Measurements from ENCODE around the gene DYRK3.

DYRK3 gene

DNA sequence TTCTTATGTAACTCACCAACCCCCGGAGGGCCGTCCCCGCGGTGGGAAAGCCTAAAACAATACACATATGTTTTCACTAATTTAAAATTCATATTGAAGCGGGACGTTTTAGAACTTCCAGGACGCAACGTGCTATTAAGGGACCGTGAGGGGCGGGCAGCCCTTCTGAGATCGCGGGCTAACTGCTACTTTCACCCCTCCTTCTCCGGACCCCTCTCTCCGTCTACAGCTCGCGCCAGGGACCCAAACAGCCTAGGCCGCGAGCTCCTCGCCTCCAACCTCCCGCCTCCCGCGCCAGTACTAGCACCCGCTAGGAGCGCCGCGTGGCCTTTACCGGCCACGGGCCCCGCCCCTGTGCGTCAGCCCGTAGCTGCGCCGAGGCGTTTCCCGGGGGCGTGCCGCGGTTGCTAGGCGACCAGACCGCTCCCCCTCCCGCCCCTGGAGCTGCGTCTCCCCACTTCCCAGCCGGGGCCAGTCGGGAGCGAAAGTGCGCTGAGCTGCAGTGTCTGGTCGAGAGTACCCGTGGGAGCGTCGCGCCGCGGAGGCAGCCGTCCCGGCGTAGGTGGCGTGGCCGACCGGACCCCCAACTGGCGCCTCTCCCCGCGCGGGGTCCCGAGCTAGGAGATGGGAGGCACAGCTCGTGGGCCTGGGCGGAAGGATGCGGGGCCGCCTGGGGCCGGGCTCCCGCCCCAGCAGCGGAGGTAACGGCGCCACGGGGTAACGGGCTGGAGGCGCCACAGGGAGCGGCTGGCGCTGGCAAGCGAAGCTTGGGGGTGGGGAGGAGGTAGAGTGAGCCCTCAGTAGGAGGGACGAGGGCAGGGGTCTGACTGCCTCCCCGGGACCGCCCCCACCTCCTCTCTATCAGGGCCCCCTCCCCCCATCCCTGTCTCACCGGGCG lies at the start of gene DYRK3:
TSS of gene DYRK3 (plus strand) at position 457 of the 898 bp plus-strand sequence. CDS start at position 625, 168 bp downstream.
- H3K4me3 ChIP-seq (ENCODE audit: low read length): peak within 1 kb of the TSS; percentile 80
- TF ChIP-seq ZNF274 (IDR thresholded peaks at IDR 0.05; ENCODE audit: low read depth, low read length): no peak

DNA sequence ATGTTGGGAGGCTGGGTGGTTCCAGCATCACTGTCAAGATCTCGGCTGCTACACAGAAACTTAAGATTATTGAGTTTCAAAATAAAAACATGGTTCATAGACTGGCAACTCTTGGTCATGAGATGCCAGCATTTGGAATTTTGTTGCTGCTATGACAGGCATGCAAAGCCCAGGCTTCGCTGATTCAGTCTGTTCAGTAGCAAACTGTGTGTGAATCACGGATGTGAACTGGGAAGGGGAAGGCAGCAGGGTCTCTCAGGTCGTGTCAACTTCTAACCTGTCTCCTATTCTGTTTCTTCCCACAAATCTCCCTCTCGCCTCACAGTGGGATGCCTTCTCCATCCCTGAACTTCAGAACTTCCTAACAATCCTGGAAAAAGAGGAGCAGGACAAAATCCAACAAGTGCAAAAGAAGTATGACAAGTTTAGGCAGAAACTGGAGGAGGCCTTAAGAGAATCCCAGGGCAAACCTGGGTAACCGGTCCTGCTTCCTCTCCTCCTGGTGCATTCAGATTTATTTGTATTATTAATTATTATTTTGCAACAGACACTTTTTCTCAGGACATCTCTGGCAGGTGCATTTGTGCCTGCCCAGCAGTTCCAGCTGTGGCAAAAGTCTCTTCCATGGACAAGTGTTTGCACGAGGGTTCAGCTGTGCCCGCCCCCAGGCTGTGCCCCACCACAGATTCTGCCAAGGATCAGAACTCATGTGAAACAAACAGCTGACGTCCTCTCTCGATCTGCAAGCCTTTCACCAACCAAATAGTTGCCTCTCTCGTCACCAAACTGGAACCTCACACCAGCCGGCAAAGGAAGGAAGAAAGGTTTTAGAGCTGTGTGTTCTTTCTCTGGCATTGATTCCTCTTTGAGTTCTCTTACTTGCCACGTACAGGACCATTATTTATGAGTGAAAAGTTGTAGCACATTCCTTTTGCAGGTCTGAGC lies 48.6 kb upstream of the DYRK3 start:
- no peak for TF ChIP-seq ZNF274 (IDR thresholded peaks at IDR 0.05; ENCODE audit: low read depth, low read length)
- H3K4me3 ChIP-seq (ENCODE audit: low read length): no peak overlapping the region

DNA sequence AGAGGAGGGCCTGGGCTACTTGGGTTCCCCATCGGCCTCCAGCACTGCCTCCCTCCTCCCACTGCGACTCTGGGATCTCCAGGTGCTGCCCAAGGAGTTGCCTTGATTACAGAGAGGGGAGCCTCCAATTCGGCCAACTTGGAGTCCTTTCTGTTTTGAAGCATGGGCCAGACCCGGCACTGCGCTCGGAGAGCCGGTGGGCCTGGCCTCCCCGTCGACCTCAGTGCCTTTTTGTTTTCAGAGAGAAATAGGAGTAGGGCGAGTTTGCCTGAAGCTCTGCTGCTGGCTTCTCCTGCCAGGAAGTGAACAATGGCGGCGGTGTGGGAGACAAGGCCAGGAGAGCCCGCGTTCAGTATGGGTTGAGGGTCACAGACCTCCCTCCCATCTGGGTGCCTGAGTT lies 47.4 kb upstream of the DYRK3 start:
- no peak overlapping the region for H3K4me3 ChIP-seq (ENCODE audit: low read length)
- no peak for TF ChIP-seq ZNF274 (IDR thresholded peaks at IDR 0.05; ENCODE audit: low read depth, low read length)

DNA sequence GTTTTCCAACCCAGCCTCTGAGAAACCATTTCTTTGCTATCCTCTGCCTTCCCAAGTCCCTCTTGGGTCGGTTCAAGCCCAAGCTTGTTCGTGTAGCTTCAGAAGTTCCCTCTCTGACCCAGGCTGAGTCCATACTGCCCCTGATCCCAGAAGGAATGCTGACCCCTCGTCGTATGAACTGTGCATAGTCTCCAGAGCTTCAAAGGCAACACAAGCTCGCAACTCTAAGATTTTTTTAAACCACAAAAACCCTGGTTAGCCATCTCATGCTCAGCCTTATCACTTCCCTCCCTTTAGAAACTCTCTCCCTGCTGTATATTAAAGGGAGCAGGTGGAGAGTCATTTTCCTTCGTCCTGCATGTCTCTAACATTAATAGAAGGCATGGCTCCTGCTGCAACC lies 46.8 kb upstream of the DYRK3 start:
- no peak overlapping the region for H3K4me3 ChIP-seq (ENCODE audit: low read length)
- TF ChIP-seq ZNF274 (IDR thresholded peaks at IDR 0.05; ENCODE audit: low read depth, low read length): no peak

DNA sequence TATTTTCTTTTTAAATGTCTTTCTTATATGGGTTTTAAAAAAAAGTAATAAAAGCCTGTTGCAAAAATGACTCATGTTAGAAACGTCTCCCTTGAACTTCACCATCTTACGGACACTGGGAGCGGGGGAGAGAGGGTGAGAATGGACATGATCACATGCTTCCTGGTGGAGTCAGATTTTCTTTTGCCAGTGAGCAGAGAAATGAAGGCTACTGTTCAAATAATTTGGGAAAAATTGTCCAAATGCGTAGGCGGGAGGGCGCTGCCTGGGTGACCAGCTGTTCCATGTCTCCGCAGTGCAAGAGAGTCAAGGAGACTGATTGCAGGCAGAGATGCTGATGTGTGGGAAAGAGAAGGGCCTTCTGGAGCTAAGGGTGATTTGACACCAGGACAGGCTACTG lies 46.1 kb upstream of the DYRK3 start:
- H3K4me3 ChIP-seq (ENCODE audit: low read length): no peak overlapping the region
- TF ChIP-seq ZNF274 (IDR thresholded peaks at IDR 0.05; ENCODE audit: low read depth, low read length): no peak

DNA sequence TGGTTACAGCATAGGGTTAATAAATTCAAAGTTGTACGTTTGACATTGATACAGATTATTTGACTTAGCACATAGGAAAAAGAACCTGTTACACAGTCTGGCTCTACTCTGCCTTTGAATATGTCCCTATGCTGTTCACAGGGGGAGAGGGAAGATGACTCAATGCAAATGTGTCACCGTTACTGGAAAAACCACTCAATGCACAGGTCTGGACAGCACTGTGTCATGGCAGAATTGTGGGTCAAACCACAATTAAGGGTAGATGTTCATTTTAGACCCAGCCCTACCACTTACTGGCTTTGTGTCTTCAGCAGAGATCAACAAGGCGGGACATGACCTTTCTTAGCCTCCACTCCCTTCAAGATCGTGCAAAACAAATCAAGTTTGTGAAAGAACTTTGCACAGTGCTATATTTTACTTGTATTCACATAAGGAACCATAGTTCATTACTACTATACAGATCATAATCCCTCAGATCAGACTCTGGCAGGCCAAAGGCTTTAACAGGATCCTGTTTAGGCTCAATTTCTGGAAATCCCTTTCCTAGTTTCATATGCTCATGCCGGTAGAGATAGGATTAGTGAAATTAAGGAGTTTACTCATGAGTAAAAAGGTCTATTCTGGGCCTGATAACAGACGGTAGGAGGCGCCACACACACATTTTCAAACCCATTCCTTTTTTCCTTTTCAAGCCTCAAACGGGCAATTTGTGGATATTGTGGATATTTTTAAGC lies 45.1 kb upstream of the DYRK3 start:
- TF ChIP-seq ZNF274 (IDR thresholded peaks at IDR 0.05; ENCODE audit: low read depth, low read length): no peak
- H3K4me3 ChIP-seq (ENCODE audit: low read length): no peak overlapping the region

DNA sequence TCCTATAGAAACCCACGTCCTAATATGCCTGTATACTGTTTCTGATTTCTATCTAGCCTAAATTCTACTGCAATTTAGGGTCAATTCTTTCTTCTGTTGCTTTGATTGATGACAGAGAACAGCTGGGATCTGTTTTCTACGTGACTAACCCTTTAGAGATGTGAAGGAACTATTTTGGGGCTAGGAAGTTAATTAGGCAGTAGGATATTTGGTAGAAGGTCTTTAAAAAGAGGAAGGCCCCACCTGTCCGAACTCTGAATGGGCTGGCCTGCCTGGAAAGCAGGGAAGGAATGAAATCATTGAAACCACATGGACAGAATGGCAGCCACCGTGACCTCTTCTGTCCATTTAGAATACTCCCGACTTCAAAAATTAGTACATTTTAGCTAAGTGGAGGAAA lies 44.1 kb upstream of the DYRK3 start:
- no peak overlapping the region for H3K4me3 ChIP-seq (ENCODE audit: low read length)
- no peak for TF ChIP-seq ZNF274 (IDR thresholded peaks at IDR 0.05; ENCODE audit: low read depth, low read length)

DNA sequence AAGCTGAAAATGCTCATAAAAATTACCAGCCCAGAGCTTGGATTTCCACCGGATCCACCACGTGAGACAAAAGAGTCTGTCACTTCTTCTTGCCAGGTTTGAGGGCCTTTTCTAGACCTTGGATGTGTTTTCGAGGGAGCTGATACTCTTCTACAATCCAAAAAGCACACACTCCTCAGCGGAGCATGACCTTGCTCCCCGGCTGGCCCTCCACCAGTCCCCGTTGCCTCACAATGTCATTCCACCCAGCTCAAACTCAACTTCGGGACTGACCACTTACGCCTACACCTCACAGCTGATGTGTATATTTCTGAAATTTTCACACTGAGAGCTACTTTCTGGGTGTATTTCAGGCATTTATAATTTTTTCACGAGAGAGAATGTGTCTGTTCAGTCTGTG lies 43.6 kb upstream of the DYRK3 start:
- no peak for TF ChIP-seq ZNF274 (IDR thresholded peaks at IDR 0.05; ENCODE audit: low read depth, low read length)
- no peak overlapping the region for H3K4me3 ChIP-seq (ENCODE audit: low read length)

DNA sequence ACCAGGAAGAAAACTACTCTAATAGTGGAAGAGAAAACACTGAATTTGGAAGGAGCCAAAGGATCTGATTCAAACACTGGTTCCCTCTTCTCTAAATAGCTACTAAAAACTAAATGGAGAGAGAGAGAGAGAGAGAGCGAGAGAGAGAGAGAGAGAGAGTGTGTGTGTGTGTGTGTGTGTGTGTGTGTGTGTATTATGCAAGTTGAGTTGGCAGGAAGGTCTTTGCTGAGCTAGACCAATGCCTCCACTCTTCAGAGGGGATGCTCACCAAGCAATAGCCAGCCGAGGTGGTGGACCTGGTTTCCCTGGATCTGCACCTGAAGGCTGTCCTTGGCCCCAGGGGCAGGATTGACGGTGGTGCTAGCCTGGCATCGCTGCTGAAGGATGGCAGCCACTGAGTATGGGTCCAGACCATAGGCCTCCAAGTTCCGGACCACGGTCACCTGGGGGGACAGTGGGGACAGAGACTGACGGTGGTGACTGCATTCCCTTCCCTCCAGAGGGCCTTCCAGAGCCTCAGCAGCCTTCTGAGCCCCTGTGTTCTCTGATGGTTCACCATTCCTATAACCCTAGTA lies 41.9 kb upstream of the DYRK3 start:
- no peak overlapping the region for H3K4me3 ChIP-seq (ENCODE audit: low read length)
- TF ChIP-seq ZNF274 (IDR thresholded peaks at IDR 0.05; ENCODE audit: low read depth, low read length): no peak

DNA sequence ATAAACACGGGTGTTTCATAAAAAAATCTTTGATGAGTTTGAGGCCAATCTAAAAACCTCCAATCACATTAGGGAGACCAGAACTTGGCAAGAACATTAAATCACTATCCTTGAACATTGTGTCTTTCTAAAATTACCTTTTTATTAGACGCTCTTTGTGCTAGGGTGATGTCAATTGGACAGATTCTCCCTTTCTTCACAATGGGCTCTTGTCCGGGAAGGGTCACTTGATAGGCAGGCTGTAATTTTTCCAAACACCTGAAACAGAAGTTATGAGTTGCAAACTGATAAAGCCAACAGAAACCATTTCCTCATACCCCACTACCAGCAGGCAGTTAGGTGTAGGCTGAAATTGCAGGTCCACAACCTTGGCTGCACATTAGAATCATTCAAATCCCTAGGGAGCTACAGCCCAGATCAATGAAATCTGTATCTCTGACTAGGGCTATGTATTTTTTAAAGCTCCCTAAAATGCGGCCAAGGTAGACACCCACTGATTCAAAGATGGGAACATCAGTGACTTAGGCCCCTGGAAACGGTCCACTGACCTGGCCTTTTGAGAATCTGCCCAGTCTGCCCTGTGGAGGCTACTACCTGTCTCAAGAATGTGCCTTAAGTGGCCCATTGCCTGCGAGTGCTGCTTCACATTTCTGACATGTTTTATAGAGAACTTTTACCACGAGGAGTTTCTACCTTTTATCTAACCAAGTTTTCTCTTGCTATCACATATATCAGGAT lies 39.6 kb upstream of the DYRK3 start:
- H3K4me3 ChIP-seq (ENCODE audit: low read length): no peak overlapping the region
- no peak for TF ChIP-seq ZNF274 (IDR thresholded peaks at IDR 0.05; ENCODE audit: low read depth, low read length)

DNA sequence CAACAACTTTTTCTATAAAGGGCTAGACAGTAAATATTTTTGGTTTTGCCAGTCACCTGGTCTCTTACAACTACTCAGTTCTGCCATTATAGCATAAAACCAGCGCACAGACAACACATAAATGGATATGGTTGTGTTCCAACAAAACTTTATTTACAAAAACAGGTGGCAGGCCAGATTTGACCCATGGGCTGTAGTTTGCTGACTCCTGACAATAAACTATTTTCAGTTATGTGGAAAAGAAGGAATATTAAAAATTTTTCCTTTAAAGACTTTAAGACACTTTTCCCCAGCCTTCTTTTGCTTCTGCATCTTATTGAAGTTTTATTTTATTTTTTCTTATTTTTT lies 39.0 kb upstream of the DYRK3 start:
- no peak overlapping the region for H3K4me3 ChIP-seq (ENCODE audit: low read length)
- TF ChIP-seq ZNF274 (IDR thresholded peaks at IDR 0.05; ENCODE audit: low read depth, low read length): no peak

DNA sequence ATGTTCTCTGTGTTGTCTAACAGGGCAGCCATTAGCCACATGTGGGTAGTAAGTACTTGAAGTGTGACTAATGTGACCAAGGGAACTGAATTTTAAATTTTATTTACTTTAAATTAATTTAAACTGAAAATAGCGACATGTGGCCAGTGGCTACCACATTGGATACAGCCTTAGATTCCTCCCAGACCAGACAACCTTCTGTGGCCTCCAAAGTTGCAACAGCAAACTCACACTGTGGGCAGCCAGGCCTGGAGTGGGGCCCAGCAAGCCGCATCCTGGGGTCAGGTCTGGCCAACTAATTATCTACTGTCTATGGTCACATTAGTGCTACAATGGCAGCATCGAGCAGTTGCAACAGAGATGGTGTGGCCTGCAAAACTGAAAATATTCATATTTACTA lies 34.8 kb upstream of the DYRK3 start:
- no peak for TF ChIP-seq ZNF274 (IDR thresholded peaks at IDR 0.05; ENCODE audit: low read depth, low read length)

DNA sequence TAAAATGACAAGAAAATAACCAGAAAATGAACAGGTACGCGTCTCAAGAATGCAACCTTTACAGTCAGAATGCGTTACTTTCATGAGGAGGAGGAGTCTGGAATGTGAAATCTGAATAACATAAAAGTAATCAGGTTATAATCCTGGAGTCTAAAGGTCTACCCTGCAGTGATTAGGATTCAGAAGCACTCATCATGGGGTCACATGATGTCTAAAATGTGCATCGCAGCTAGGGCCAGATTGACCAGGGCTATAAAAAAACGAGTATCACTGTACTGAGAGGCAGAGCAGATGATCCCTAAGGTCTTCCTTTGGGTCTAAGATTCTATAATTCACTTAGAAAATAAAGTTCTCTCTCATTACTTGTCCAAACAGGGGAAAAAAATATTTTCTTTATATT lies 30.5 kb upstream of the DYRK3 start:
- no peak for TF ChIP-seq ZNF274 (IDR thresholded peaks at IDR 0.05; ENCODE audit: low read depth, low read length)
- H3K4me3 ChIP-seq (ENCODE audit: low read length): no peak overlapping the region

More for the DNA sequence above, 34.8 kb upstream of the DYRK3 start:
- no peak overlapping the region for H3K4me3 ChIP-seq (ENCODE audit: low read length)

Data from GM08714 (cell line).